ENCODE measurements around the gene FBXW7.

Gene FBXW7

DNA sequence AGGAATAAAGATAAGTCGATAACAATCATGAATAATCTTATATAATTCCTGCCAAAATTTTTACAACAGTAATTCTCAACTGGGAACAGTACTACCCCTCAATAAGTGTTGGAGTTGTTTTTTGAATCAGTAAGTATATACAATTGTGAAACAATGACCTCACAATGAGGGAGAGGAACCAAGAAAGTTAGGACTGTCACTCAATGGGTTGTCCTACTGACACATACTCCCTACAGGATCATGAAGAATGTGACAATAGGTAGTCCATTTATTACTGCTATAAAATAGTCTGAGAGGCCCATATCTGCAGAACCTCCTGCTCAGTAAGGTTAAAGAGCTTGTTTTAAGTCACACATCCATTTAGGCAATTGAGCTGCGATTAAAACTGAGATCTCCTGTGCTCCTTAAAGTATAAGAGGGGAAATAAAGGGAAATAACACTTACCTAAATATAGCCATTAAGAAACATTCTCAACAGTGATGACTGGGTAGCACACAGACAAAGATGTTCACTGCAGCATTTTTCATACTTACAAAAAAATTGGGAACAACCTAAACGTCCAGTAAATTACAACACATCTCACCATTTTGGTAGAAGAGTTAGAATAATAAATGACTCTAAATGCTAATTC lies 26.2 kb downstream of the FBXW7 start:
- DNase-seq, result no peak

GRCh38 chr4:152508818-152509217 lies 27.1 kb downstream of the FBXW7 start:
- DNase-seq, result no peak

DNA sequence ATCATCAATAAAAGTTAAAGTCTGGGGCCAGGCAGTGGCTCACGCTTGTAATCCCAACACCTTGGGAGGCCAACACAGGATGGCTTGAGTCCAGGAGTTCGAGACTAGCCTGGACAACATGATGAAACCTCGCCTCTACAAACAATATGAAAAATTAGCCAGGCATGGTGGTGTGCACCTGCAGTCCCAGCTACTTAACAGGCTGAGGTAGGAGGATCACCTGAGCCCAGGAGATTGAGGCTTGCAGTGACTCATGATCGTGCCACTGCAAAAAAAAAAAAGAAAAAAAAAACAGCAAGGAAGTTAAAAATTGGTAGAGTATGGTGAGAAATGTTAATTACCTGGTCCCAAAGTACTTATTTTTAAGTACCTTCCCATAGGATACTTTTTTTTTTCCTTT lies 27.5 kb downstream of the FBXW7 start:
- DNase-seq, result no peak

GRCh38 chr4:152503653-152504290 lies 32.1 kb downstream of the FBXW7 start:
- DNase-seq, result no peak

GRCh38 chr4:152501846-152502536 lies 33.9 kb downstream of the FBXW7 start:
- DNase-seq, result no peak

DNA sequence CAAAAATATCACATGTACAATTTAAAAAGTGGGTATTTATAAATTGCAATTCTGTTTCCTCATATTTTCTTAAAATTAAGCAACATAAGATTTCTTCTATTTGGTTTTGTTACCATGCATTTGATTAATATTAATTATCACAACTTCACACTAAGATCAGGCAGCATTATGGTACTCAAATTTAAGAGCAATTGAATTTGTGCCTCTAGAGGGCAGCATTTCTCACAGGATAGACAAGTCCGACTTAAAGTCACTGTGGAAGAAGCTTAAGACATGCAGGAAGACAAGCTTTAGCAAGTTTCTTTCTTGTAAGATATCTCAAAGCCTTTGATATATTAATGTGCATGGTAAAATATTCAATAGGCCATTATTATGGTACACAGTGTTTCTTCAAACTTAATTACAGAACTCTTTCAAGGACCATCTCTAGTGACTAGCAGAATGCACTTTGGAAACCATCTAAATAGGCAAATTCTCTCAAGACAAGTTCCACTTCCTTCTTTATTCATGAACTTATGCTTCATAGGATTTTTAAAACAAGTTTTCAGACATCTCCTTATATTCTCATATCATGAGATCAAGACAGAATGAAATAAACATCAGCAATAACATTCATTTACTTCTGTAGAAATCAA lies 35.0 kb downstream of the FBXW7 start:
- DNase-seq, result peak; percentile 29

- no peak for DNase-seq
These were observed 35.6 kb downstream of the FBXW7 start for GRCh38 chr4:152500275-152500674.

GRCh38 chr4:152499344-152499743 lies 36.5 kb downstream of the FBXW7 start:
- DNase-seq, result no peak

GRCh38 chr4:152494020-152494419 lies 41.9 kb downstream of the FBXW7 start:
- no peak for DNase-seq

DNA sequence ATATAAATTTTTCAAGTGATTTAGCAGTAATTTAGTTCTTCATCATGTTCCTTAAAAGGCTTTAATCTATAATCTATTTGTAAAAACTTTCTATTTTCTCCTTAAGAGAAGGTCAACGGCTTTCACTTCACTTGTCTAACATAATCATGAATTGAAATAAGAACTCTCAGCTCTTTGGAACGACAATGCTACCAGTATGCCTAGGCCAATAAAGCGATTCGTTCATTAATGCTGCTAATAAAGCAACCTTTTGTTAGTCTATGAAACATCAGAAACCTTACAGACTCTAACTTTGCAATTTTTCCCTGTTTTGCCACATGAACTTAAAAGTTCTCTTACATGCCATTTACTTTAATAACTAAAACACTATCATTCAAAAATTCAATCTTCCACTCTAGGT lies 47.6 kb downstream of the FBXW7 start:
- no peak for DNase-seq

DNA sequence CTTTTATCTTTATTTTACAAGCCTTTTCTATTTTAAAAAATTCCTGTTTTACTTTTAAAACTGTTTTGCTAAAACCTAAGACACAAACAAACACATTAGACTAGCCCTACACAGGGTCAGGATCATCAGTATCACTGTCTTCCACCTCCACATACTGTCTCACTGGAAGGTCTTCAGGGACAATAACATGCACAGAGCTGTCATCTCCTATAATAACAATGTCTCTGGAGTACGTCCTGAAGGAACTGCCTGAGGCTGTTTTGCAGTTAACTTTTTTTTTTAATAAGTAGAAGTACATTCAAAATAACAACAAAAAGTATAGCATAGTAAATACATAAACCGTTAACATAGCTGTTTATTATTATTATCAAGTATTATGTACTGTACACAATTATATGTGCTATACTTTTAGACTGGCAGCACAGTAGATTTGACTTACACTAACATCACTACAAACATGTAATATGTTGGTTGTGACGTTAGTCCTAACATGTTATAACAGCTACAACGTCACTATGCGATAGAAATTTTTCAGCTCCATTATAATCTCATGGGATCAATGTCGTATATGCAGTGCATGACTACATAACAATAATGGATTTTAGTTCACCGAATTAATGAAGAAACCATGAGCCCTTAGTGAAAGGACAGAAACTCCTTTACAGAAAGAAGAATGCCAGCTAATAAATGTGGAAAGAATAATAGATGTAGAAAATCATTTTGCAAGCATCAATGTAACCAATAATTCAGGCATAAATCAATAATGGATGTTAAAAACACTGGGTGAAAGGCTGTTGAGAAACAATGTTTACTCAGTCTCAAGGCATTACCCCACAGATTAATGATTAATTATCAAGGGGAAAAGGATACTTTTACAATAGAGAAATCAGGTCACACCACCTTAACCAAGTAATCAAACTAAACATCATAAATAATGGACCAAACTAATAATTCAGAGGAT lies 49.2 kb downstream of the FBXW7 start:
- no peak for DNase-seq

DNA sequence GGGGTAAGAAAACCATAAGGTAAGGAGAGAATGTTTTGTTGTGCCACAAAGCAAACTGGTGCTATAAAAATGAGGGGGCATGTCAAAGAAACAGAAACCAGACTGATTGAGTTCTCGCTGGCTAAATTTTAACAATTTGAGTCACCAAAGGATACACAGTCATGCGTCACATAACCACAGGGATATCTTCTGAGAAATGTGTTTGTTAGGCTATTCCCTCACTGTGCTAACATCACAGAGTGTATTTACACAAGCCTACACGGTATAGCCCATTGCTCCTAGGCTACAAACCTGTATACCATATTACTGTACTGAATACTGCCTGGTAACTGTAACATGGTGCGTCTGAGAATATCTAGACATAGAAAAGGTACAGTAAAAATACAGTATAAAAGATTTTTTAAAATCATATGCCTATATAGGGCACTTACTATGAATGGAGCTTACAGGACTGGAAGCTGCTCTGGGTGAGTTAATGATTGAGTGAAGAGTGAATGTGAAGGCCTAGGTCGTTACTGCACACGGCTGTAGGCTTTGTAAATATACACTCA lies 50.1 kb downstream of the FBXW7 start:
- no peak for DNase-seq

GRCh38 chr4:152482211-152482610 lies 53.7 kb downstream of the FBXW7 start:
- no peak for DNase-seq

- no peak for DNase-seq
These were observed 55.0 kb downstream of the FBXW7 start for GRCh38 chr4:152480901-152481300.

DNA sequence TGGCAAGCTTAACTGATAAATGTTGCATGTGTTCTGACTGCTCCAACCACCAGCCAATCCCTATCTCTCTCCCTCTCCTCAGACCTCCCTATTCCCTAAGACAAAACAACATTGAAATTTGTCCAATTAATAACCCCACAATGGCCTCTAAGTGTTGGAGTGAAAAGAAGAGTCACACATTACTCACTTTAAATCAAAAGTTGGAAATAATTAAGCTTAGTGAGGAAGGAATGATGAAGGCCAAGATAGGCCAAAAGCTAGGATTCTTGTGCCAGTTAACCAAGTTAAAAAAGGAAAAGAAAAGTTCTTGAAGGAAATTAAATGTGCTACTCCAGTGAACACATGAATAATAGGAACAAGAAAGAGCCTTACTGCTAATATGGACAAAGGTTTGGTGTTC lies 55.6 kb downstream of the FBXW7 start:
- DNase-seq, result no peak

DNA sequence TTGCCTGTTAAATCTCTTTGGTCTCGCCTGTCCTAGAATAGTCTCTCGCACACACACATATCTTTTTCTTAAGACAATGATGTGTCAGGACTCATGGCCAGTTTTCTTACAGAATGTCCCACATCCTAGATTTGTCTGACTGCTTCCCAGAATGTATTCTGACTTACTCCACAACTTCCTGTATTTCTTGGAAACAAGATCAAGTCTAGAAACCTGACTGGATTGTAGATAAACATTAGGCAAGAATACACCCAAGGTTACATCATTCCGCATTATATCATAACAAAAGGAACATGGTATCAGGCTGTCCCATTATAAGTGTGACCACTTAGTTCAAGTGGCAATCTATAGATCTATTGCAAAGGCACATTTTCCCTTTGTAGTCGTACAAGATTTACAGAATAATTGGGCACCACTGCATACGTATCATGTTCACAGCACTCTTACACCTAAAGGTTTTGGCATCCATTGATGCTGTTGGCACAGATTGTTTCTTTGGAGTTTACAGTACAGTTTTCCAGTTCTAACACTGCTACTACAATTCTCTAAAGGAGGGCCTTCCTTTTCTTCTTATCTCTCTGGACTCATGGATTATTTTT lies 56.4 kb downstream of the FBXW7 start:
- DNase-seq, result no peak

- DNase-seq, result no peak
These were observed 57.2 kb downstream of the FBXW7 start for GRCh38 chr4:152478461-152479237.

GRCh38 chr4:152476796-152477195 lies 59.1 kb downstream of the FBXW7 start:
- no peak for DNase-seq

- no peak for DNase-seq
These were observed 64.6 kb downstream of the FBXW7 start for GRCh38 chr4:152471251-152471792.

GRCh38 chr4:152468408-152468807 lies 67.5 kb downstream of the FBXW7 start:
- DNase-seq, result no peak

- no peak for DNase-seq
These were observed 68.8 kb downstream of the FBXW7 start for GRCh38 chr4:152467101-152467500.
